B cell (primary cell): ENCODE results near the gene ZFHX2. TPM values are rescaled to one million over a fixed set of nuclear protein-coding genes. Genes with fewer than 3 reads are reported as not detected.

Experiments
- ATAC-seq: fragments of 200-7000 bp; cut with Tn5 transposase; one replicate; pipeline ENCODE4 v1.10.0; 2021; ENCODE audit warnings: low read depth, mild to moderate bottlenecking, moderate number of reproducible peaks, moderate library complexity
- CTCF ChIA-PET: fragments of 350-600 bp; sonication (Branson Sonifier 250); formaldehyde crosslinking; loops from one replicate; lab custom pipeline; 2021; ENCODE audit warnings: antibody characterized with exemption, inconsistent platforms; lab: Charles Lee
- POLR2A ChIA-PET: fragments of 350-600 bp; sonication (Branson Sonifier 250); formaldehyde crosslinking; loops from one replicate; lab custom pipeline; 2021; ENCODE audit warnings: antibody characterized with exemption; lab: Charles Lee
- DNase-seq: peaks from one replicate; pipeline ENCODE4 v3.0.0; 2013
- H2AFZ ChIP-seq: 2 replicates; pipeline ENCODE4 v1.6.1; 2012; ENCODE audit warnings: mild to moderate bottlenecking, low read depth, low read length; ENCODE audit not compliant: insufficient read depth, poor library complexity, severe bottlenecking
- H3K27ac ChIP-seq, 2 donors: 1 replicate in 1 of 2; 2 replicates in 1 of 2; pipeline ENCODE4 v1.5.1; 2012 to 2013; ENCODE audit warnings: low read length in 2 of 2, mild to moderate bottlenecking in 2 of 2, moderate library complexity in 1 of 2
- H3K27me3 ChIP-seq, 4 experiments: fragments of 200-600 bp in 1 of 4; sonication (generic) in 1 of 4; replicated peaks in 1 of 4; 1 replicate in 2 of 4; 2 replicates in 2 of 4; pipeline versions ENCODE4 v1.6.1 to v1.7.0; 2013 to 2016; ENCODE audit warnings: low read length in 3 of 4, mild to moderate bottlenecking in 2 of 4, mixed read lengths in 1 of 4, moderate library complexity in 1 of 4; ENCODE audit not compliant: insufficient read depth in 4 of 4, control insufficient read depth in 3 of 4; ENCODE audit errors: control extremely low read depth in 1 of 4
- H3K36me3 ChIP-seq, 2 experiments: replicated peaks in 1 of 2; 1 replicate in 1 of 2; 2 replicates in 1 of 2; pipeline versions ENCODE4 v1.6.1 to v1.7.1; 2013; ENCODE audit warnings: low read length in 1 of 2; ENCODE audit not compliant: insufficient read depth in 2 of 2, control insufficient read depth in 1 of 2; ENCODE audit errors: control extremely low read depth in 1 of 2, extremely low read depth in 1 of 2
- H3K4me1 ChIP-seq, 2 donors: fragments of 200-600 bp in 1 of 2; sonication (generic) in 1 of 2; 1 replicate in 1 of 2; 2 replicates in 1 of 2; pipeline versions ENCODE4 v1.5.1 to v1.6.1; 2013 to 2017; ENCODE audit warnings: low read length in 2 of 2; ENCODE audit not compliant: control insufficient read depth in 2 of 2, insufficient read depth in 2 of 2
- H3K4me2 ChIP-seq: replicated peaks from 2 replicates; pipeline ENCODE3; 2012; ENCODE audit warnings: mild to moderate bottlenecking, low read depth, low read length; ENCODE audit not compliant: poor library complexity, severe bottlenecking
- H3K4me3 ChIP-seq, 5 experiments: fragments of 200-600 bp in 1 of 5; sonication (generic) in 1 of 5; 1 replicate in 3 of 5; 2 replicates in 2 of 5; pipeline versions ENCODE4 v1.5.1 to v1.7.0; 2011 to 2016; ENCODE audit warnings: low read length in 4 of 5, mild to moderate bottlenecking in 4 of 5, low read depth in 2 of 5, control low read depth in 1 of 5, moderate library complexity in 1 of 5; ENCODE audit not compliant: insufficient read depth in 1 of 5; ENCODE audit errors: control extremely low read depth in 1 of 5, extremely low read depth in 1 of 5
- H3K79me2 ChIP-seq: fragments of 200-600 bp; sonication (generic); one replicate; pipeline ENCODE4 v1.6.0; 2016; ENCODE audit warnings: low read length; ENCODE audit not compliant: control insufficient read depth, insufficient read depth
- H3K9ac ChIP-seq: fragments of 200-600 bp; sonication (generic); 2 replicates; pipeline ENCODE4 v1.6.1; 2017; ENCODE audit warnings: mild to moderate bottlenecking, low read length, moderate library complexity
- H3K9me3 ChIP-seq, 3 donors: one replicate each; pipeline versions ENCODE4 v1.6.1 to v1.7.1; 2013; ENCODE audit warnings: low read length in 2 of 3; ENCODE audit not compliant: control insufficient read depth in 2 of 3, insufficient read depth in 1 of 3; ENCODE audit errors: control extremely low read depth in 1 of 3
- H4K20me1 ChIP-seq: 2 replicates; pipeline ENCODE4 v1.6.0; 2012; ENCODE audit warnings: mild to moderate bottlenecking, low read length; ENCODE audit not compliant: insufficient read depth, control insufficient read depth, poor library complexity, severe bottlenecking
- H3K27ac Mint-ChIP-seq: one replicate; pipeline ENCODE4 v1.8.0; 2021; ENCODE audit warnings: mixed read lengths
- H3K27me3 Mint-ChIP-seq: one replicate; pipeline ENCODE4 v1.8.0; 2021; ENCODE audit warnings: mixed read lengths
- H3K4me1 Mint-ChIP-seq: one replicate; pipeline ENCODE4 v1.8.0; 2021; ENCODE audit warnings: mixed read lengths
- H3K4me3 Mint-ChIP-seq: one replicate; pipeline ENCODE4 v1.8.0; 2021; ENCODE audit warnings: mixed read lengths
- H3K9me3 Mint-ChIP-seq: one replicate; pipeline ENCODE4 v1.8.0; 2022; ENCODE audit warnings: mixed read lengths; ENCODE audit not compliant: insufficient read depth
- CTCF ChIP-seq: fragments of 200-600 bp; IDR thresholded peaks from one replicate; pipeline ENCODE4 v1.8.0; 2022; ENCODE audit warnings: antibody characterized with exemption, mild to moderate bottlenecking
- EZH2 ChIP-seq: IDR thresholded peaks from 2 replicates; pipeline ENCODE4 v1.6.1; 2012; ENCODE audit warnings: borderline replicate concordance, low read depth, mild to moderate bottlenecking, moderate library complexity, low read length; ENCODE audit not compliant: insufficient read depth, poor library complexity, severe bottlenecking
- WGBS: methylation state at CpG from one replicate; pipeline ENCODE4 v1.1.5; 2013; ENCODE audit warnings: missing lambda C conversion rate; ENCODE audit not compliant: insufficient coverage; 5-methylcytosine and 5-hydroxymethylcytosine counted together
- intact Hi-C: fragments of 100-400 bp; cut with micrococcal nuclease; formaldehyde crosslinking; loops from one replicate; pipeline ENCODE4 v1.10.0; 2022
- polyA plus RNA-seq: library from polyadenylated mRNA; depleted of rRNA; stranded (reverse); fragments of >200 nt; gene quantifications from 2 replicates; pipeline ENCODE4 v1.2.3, GENCODE V29; 2012
- total RNA-seq, 2 donors: library from RNA; stranded (reverse); fragments of 120-200 nt in 1 of 2; gene quantifications; 1 replicate in 1 of 2; 2 replicates in 1 of 2; pipeline versions ENCODE4 v1.2.3 to v1.2.4, GENCODE V29; 2013 to 2022

The ZFHX2 gene
- total and polyA plus RNA-seq, 2 donors (not counting 1 experiment from before 2014, with no cell fraction given), result 0.21 to 2.5 TPM

GRCh38 chr14:23559010-23559925 is 7.7 kb upstream of the ZFHX2 start:
- 84% methylated on average over 19 of the region's 21 CpGs for WGBS
- H3K27ac ChIP-seq, result no peak overlapping the region
- intact Hi-C loops, result loop anchor here (1.0 to 10.0 kb wide), 5 partner anchors 20 to 656 kb away; partner anchors contain the start of genes ACIN1, C14orf119, CHMP4A and DCAF11
- no peak overlapping the region for H3K9ac ChIP-seq
- H3K9me3 Mint-ChIP-seq, result no peaks in the 10 kb centered on the region
- H3K4me3 ChIP-seq, result no peak overlapping the region
- H2AFZ ChIP-seq, result no peak overlapping the region
- no peaks in the 10 kb centered on the region for H3K27me3 Mint-ChIP-seq
- H4K20me1 ChIP-seq, result peaks cover 17% of the 10 kb centered on the region
- H3K4me2 ChIP-seq, result no peak overlapping the region
- ATAC-seq, result no peak
- peak; percentile 78 for DNase-seq
- H3K4me3 Mint-ChIP-seq, result no peak overlapping the region
- POLR2A ChIA-PET, result interaction anchor here (0.9 to 1.1 kb wide), 2 partner anchors 8 to 77 kb away, joined by 3 read pairs; partner anchors contain the start of gene AP1G2
- CTCF ChIA-PET, result interaction anchor here (0.6 to 12.4 kb wide), 20 partner anchors 7 to 588 kb away, joined by 3 to 335 read pairs (median 4); partner anchors contain the start of genes AP1G2, NGDN, PABPN1 and RNF31
- H3K4me1 ChIP-seq, result peaks cover 15 to 29% of the 10 kb centered on the region in 2 donors
- no peak overlapping the region for H3K27ac Mint-ChIP-seq
- peaks cover 46% of the 10 kb centered on the region for H3K4me1 Mint-ChIP-seq
- TF ChIP-seq CTCF, result peak; percentile 94
- no peak for TF ChIP-seq EZH2
- H3K9me3 ChIP-seq, result no peaks in the 10 kb centered on the region
- peaks cover 14% of the 10 kb centered on the region for H3K79me2 ChIP-seq
- peaks cover 0 to 62% of the 10 kb centered on the region in 2 experiments for H3K36me3 ChIP-seq
- H3K27me3 ChIP-seq, result no peaks in the 10 kb centered on the region
